ENCODE data around the gene FLRT2. TPM values are rescaled to one million over a fixed set of nuclear protein-coding genes. Genes with fewer than 3 reads are reported as not detected.
A peak's percentile ranks its signal among the peaks of the same experiment; 100 is the strongest.

Gene FLRT2, protein sequence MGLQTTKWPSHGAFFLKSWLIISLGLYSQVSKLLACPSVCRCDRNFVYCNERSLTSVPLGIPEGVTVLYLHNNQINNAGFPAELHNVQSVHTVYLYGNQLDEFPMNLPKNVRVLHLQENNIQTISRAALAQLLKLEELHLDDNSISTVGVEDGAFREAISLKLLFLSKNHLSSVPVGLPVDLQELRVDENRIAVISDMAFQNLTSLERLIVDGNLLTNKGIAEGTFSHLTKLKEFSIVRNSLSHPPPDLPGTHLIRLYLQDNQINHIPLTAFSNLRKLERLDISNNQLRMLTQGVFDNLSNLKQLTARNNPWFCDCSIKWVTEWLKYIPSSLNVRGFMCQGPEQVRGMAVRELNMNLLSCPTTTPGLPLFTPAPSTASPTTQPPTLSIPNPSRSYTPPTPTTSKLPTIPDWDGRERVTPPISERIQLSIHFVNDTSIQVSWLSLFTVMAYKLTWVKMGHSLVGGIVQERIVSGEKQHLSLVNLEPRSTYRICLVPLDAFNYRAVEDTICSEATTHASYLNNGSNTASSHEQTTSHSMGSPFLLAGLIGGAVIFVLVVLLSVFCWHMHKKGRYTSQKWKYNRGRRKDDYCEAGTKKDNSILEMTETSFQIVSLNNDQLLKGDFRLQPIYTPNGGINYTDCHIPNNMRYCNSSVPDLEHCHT
- total RNA-seq (2014; rRNA removed) (0.07 TPM in 1 of 2 replicates, not detected in the other), Bru-seq, nascent RNA (percentile 1 among the genes with signal in this experiment), BruChase-seq, experiment 1, labeled RNA remaining after a 6-hour chase (percentile 2 among the genes with signal in this experiment), BruChase-seq, experiment 2, labeled RNA remaining after a 2-hour chase (percentile 2 among the genes with signal in this experiment)
- long read RNA-seq, result 0 reads

DNA sequence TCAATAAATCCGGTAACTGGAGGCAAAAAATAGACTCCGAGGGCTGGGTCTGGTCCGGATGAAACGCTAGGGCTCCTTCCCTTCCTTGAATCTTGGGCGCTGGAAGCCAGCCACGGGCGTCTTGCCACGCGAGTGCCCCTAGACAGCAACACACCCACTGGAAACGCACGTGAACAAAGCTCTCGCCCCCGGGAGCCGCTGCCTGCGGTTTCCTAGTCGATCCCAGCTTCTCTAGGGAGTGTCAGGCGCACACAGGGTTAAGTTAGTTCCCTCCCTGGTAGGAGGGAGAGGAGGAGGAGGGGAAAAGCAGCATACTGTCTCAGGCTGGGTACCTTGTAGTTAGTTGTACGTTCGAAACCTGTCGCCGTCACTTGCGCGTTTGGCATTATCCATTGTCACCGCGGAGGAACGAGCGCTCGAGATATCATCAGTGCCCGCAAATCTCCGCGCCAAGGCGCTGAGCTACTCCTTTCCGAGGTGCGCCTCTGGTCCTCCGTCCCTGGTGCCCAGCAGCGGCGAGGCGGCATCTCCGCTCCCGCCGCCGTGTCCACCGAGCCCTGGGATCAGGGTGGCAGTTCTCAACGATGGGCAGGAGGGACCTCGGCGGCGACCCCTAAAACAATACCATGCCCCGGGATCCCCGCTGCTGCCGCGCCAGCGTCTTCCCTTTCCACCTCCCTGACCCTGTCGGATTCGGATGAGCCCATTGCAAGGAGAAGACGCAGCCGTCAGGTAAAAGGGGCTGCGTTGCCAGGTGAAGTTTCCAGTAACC, at the start of gene FLRT2:
Gene FLRT2, plus strand, starts transcription at position 342 of the 772 bp plus-strand sequence. CDS start 91,371 bp downstream, outside the sequence.
- peaks cover 9% of the 10 kb centered on the region; the same call in 1 of the 2 replicates for H3K27me3 ChIP-seq (ENCODE audit: low read length)
- no peaks in the 10 kb centered on the region for H3K9me3 ChIP-seq (ENCODE audit: low read length)
- H3K4me2 ChIP-seq (ENCODE audit: low read length), result peak within 1 kb of the TSS; percentile 78
- ChIA-PET POLR2A (ENCODE audit: unreplicated experiment) (no interaction called here), CTCF (no interaction called here)
- no peaks in the 10 kb centered on the region for H3K36me3 ChIP-seq (ENCODE audit: low read depth, low read length)
- no peak within 1 kb of the TSS for H3K27ac ChIP-seq (ENCODE audit: low read length)
- no peaks in the 10 kb centered on the region for H3F3A ChIP-seq (ENCODE audit: low read length, unreplicated experiment)
- peaks cover 16% of the 10 kb centered on the region for H3K4me1 ChIP-seq (ENCODE audit: insufficient read depth, low read length)
- DNase-seq (no peak), ATAC-seq (no peak)
- intact Hi-C loops (cut with micrococcal nuclease), result no loop called here
- peak within 1 kb of the TSS; percentile 56 for H2AFZ ChIP-seq (ENCODE audit: low read length)
- H3K9me2 ChIP-seq (replicated peaks; ENCODE audit: low read length), result no peaks in the 10 kb centered on the region
- no peaks in the 10 kb centered on the region for H4K20me1 ChIP-seq (ENCODE audit: low read length)
- TF ChIP-seq EZH2phosphoT487 (IDR thresholded peaks at IDR 0.05; ENCODE audit: borderline replicate concordance, low read length), result no peak
- no peak for TF ChIP-seq EZH2 (IDR thresholded peaks at IDR 0.05; ENCODE audit: low read length, unreplicated experiment)
- TF ChIP-seq, protein P1, sequence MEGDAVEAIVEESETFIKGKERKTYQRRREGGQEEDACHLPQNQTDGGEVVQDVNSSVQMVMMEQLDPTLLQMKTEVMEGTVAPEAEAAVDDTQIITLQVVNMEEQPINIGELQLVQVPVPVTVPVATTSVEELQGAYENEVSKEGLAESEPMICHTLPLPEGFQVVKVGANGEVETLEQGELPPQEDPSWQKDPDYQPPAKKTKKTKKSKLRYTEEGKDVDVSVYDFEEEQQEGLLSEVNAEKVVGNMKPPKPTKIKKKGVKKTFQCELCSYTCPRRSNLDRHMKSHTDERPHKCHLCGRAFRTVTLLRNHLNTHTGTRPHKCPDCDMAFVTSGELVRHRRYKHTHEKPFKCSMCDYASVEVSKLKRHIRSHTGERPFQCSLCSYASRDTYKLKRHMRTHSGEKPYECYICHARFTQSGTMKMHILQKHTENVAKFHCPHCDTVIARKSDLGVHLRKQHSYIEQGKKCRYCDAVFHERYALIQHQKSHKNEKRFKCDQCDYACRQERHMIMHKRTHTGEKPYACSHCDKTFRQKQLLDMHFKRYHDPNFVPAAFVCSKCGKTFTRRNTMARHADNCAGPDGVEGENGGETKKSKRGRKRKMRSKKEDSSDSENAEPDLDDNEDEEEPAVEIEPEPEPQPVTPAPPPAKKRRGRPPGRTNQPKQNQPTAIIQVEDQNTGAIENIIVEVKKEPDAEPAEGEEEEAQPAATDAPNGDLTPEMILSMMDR (conservative IDR thresholded peaks at IDR 0.05; ENCODE audit: low read depth, low read length), result no peak
- H3K9ac ChIP-seq (ENCODE audit: low read length), result no peak within 1 kb of the TSS
- peak within 1 kb of the TSS; percentile 64 for H3K4me3 ChIP-seq (ENCODE audit: low read length)
- no peaks in the 10 kb centered on the region for H3K79me2 ChIP-seq (ENCODE audit: low read length)
- no TSS peak for BruUV-seq (replicated peaks)

DNA sequence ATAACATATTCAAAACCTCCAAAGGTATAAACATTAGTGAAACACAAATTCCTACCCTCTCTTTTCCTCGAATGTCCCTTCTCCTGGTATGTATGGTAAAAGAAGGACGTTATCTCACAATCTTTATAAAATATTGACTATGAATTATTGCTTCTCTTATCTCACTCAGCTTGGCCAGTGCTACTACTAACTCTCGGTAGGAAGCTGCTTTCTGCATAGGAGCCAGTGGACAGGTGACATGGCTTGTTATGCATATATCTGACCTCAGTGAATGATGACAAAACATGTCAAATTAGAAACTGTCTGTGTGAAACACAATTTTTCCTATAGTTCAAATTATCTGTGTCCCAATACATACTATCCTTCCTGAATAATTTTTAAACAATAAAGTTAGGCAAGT, 48.5 kb upstream of the FLRT2 start:
- H3K9me3 ChIP-seq (ENCODE audit: low read length), result 0 out of 2 replicates have a peak, but pooled peaks cover 7% of the 10 kb centered on the region
- no peaks in the 10 kb centered on the region for H4K20me1 ChIP-seq (ENCODE audit: low read length)
- no peak overlapping the region for H3K4me3 ChIP-seq (ENCODE audit: low read length)
- ChIA-PET POLR2A (ENCODE audit: unreplicated experiment) (no interaction called here), CTCF (no interaction called here)
- no TSS peak for BruUV-seq (replicated peaks)
- H3F3A ChIP-seq (ENCODE audit: low read length, unreplicated experiment), result no peaks in the 10 kb centered on the region
- H3K79me2 ChIP-seq (ENCODE audit: low read length), result no peaks in the 10 kb centered on the region
- H3K36me3 ChIP-seq (ENCODE audit: low read depth, low read length), result no peaks in the 10 kb centered on the region
- no peaks in the 10 kb centered on the region for H3K4me1 ChIP-seq (ENCODE audit: insufficient read depth, low read length)
- ATAC-seq, result no peak
- no peak overlapping the region for H2AFZ ChIP-seq (ENCODE audit: low read length)
- DNase-seq, result no peak
- intact Hi-C loops (cut with micrococcal nuclease), result no loop called here
- H3K27me3 ChIP-seq (ENCODE audit: low read length), result no peaks in the 10 kb centered on the region
- no peak overlapping the region for H3K4me2 ChIP-seq (ENCODE audit: low read length)
- H3K9ac ChIP-seq (ENCODE audit: low read length), result no peak overlapping the region
- TF ChIP-seq, protein P1 (conservative IDR thresholded peaks at IDR 0.05; ENCODE audit: low read depth, low read length), result no peak
- TF ChIP-seq EZH2 (IDR thresholded peaks at IDR 0.05; ENCODE audit: low read length, unreplicated experiment), result no peak
- TF ChIP-seq EZH2phosphoT487 (IDR thresholded peaks at IDR 0.05; ENCODE audit: borderline replicate concordance, low read length), result no peak
- no peaks in the 10 kb centered on the region for H3K9me2 ChIP-seq (replicated peaks; ENCODE audit: low read length)
- no peak overlapping the region for H3K27ac ChIP-seq (ENCODE audit: low read length)

All from PC-3 (cell line).